Stomach smooth muscle (tissue), 2 donors: Measurements from ENCODE around the gene MAP1LC3A.

ENCODE experiments used
- H3K27ac ChIP-seq: one replicate; pipeline ENCODE4 v1.7.0; 2013; ENCODE audit warnings: mild to moderate bottlenecking, low read length, inconsistent platforms
- H3K27me3 ChIP-seq, 2 donors: one replicate each; pipeline ENCODE4 v1.7.0; 2013; ENCODE audit warnings: low read length in 2 of 2; ENCODE audit not compliant: insufficient read depth in 2 of 2, control insufficient read depth in 1 of 2
- H3K36me3 ChIP-seq, 2 donors: one replicate each; pipeline ENCODE4 v1.7.0; 2013; ENCODE audit warnings: low read length in 2 of 2; ENCODE audit not compliant: control insufficient read depth in 2 of 2, insufficient read depth in 2 of 2
- H3K4me1 ChIP-seq: one replicate; pipeline ENCODE4 v1.7.0; 2013; ENCODE audit warnings: low read length; ENCODE audit not compliant: control insufficient read depth, insufficient read depth
- H3K4me3 ChIP-seq, 2 donors: one replicate each; pipeline ENCODE4 v1.7.0; 2013; ENCODE audit warnings: low read length in 2 of 2
- H3K9ac ChIP-seq, 2 donors: one replicate each; pipeline ENCODE4 v1.7.0; 2013; ENCODE audit warnings: low read length in 2 of 2, mild to moderate bottlenecking in 1 of 2
- H3K9me3 ChIP-seq, 2 donors: one replicate each; pipeline ENCODE4 v1.7.0; 2013; ENCODE audit warnings: low read length in 2 of 2; ENCODE audit not compliant: control insufficient read depth in 2 of 2
- donor health status: healthy.
- donor health status: Pancreatic carcinoma.

Gene MAP1LC3A

GRCh38 chr20:34566978-34567891 is 8.7 kb downstream of the MAP1LC3A start:
- no peaks in the 10 kb centered on the region for H3K27me3 ChIP-seq
- H3K9me3 ChIP-seq = no peaks in the 10 kb centered on the region
- no peak overlapping the region for H3K4me3 ChIP-seq
- H3K9ac ChIP-seq = no peak overlapping the region
- peaks cover 3 to 14% of the 10 kb centered on the region in 2 donors for H3K36me3 ChIP-seq
- H3K27ac ChIP-seq = no peak overlapping the region
- no peaks in the 10 kb centered on the region for H3K4me1 ChIP-seq

GRCh38 chr20:34567892-34568865 is 9.7 kb downstream of the MAP1LC3A start:
- Histone ChIP-seq H3K4me3 (no peak overlapping the region), H3K9me3 (no peaks in the 10 kb centered on the region), H3K4me1 (no peaks in the 10 kb centered on the region), H3K27me3 (no peaks in the 10 kb centered on the region), H3K36me3 (peaks cover 3 to 15% of the 10 kb centered on the region in 2 donors), H3K9ac (no peak overlapping the region), H3K27ac (no peak overlapping the region)

DNA sequence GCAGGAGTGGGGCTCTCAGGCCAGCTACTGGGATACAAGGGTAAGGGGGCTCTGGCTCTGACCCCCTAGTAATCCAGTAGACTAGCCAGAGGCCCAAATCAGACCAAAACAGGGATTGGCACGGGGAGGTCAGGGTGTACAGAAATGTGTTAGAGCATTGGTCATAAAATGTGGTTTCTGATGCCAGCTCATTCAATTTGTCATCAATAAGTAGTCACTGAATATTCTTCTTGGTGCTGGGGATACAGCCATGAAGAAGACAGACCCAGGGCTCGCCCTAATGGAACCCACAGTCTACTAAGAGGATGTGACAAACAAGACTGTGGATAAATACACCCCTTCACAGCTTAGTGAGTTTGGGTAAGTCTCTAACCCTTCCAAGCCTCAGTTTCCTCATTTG is 11.1 kb downstream of the MAP1LC3A start:
- Histone ChIP-seq H3K4me1 (no peaks in the 10 kb centered on the region), H3K4me3 (no peak overlapping the region), H3K27me3 (no peaks in the 10 kb centered on the region), H3K9ac (no peak overlapping the region), H3K27ac (no peak overlapping the region), H3K9me3 (no peaks in the 10 kb centered on the region), H3K36me3 (peaks cover 3 to 27% of the 10 kb centered on the region in 2 donors)

GRCh38 chr20:34570859-34571306 is 12.4 kb downstream of the MAP1LC3A start:
- Histone ChIP-seq H3K9ac (no peak overlapping the region), H3K27me3 (no peaks in the 10 kb centered on the region), H3K4me1 (no peaks in the 10 kb centered on the region), H3K36me3 (peaks cover 8 to 34% of the 10 kb centered on the region in 2 donors), H3K4me3 (no peak overlapping the region), H3K9me3 (no peaks in the 10 kb centered on the region), H3K27ac (no peak overlapping the region)

GRCh38 chr20:34571753-34572152 is 13.2 kb downstream of the MAP1LC3A start:
- Histone ChIP-seq H3K9ac (no peak overlapping the region), H3K4me3 (no peak overlapping the region), H3K27ac (no peak overlapping the region), H3K9me3 (no peaks in the 10 kb centered on the region), H3K36me3 (peaks cover 8 to 34% of the 10 kb centered on the region in 2 donors), H3K27me3 (no peaks in the 10 kb centered on the region), H3K4me1 (no peaks in the 10 kb centered on the region)

GRCh38 chr20:34573541-34574300 is 15.2 kb downstream of the MAP1LC3A start:
- Histone ChIP-seq H3K9ac (no peak overlapping the region), H3K27me3 (no peaks in the 10 kb centered on the region), H3K36me3 (peaks cover 8 to 28% of the 10 kb centered on the region in 2 donors), H3K4me1 (peaks cover under 1% of the 10 kb centered on the region), H3K9me3 (no peaks in the 10 kb centered on the region), H3K4me3 (no peak overlapping the region), H3K27ac (no peak overlapping the region)

DNA sequence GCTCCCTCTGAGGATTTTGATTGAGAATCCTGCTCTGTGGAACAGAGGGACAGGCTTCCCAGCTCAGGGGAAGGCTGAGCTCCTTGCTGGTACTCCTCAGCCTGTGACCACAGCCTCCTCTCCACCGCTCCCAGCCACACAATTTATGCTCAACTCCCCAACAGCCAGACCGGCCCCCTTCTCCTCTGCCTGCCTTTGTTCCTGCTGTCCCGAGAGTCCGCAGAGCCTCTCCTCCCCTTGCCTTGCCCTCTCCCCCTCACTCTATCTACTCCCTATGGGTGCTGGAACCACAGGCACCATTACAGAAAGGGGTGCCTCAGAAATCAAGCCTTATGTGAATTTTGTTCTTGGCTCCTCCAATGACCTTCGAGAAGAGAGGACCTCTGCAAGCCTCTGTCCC is 15.9 kb downstream of the MAP1LC3A start:
- no peak overlapping the region for H3K9ac ChIP-seq
- H3K36me3 ChIP-seq = peaks cover 8 to 32% of the 10 kb centered on the region in 2 donors
- H3K27me3 ChIP-seq = no peaks in the 10 kb centered on the region

GRCh38 chr20:34574861-34575260 is 16.3 kb downstream of the MAP1LC3A start:
- Histone ChIP-seq H3K27me3 (no peaks in the 10 kb centered on the region), H3K9me3 (no peaks in the 10 kb centered on the region), H3K36me3 (peaks cover 8 to 32% of the 10 kb centered on the region in 2 donors), H3K4me3 (no peak overlapping the region), H3K27ac (no peak overlapping the region), H3K9ac (no peak overlapping the region), H3K4me1 (peaks cover 6% of the 10 kb centered on the region)

More for the DNA sequence above, 15.9 kb downstream of the MAP1LC3A start:
- Histone ChIP-seq H3K27ac (no peak overlapping the region), H3K4me1 (peaks cover 5% of the 10 kb centered on the region), H3K4me3 (no peak overlapping the region), H3K9me3 (no peaks in the 10 kb centered on the region)

- H3K4me3 ChIP-seq = no peak overlapping the region
- no peak overlapping the region for H3K27ac ChIP-seq
- peaks cover 11 to 34% of the 10 kb centered on the region in 2 donors for H3K36me3 ChIP-seq
- H3K9me3 ChIP-seq = no peaks in the 10 kb centered on the region
- no peaks in the 10 kb centered on the region for H3K27me3 ChIP-seq
- peaks cover 6% of the 10 kb centered on the region for H3K4me1 ChIP-seq
- no peak overlapping the region for H3K9ac ChIP-seq
Observed at GRCh38 chr20:34575271-34575670, 16.8 kb downstream of the MAP1LC3A start.

DNA sequence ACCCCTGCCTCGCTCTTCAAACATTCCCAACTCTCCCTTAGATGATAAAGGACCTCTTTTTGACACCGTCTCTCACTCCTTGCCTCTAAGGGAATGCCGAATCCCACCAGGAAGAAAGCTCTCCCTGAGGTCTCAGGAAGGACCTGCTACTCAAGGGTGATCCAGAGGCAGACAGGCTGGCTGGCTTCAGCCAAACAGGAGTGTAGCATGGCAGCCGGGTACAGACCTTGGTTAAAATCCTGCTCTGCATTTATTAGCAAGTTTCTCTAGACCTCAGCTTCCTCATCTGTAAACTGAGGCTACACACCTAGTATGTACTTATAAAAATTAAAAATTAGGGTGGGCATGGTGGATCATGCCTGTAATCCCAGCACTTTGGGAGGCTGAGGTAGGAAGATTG is 17.2 kb downstream of the MAP1LC3A start:
- no peaks in the 10 kb centered on the region for H3K27me3 ChIP-seq
- peaks cover 6% of the 10 kb centered on the region for H3K4me1 ChIP-seq
- H3K36me3 ChIP-seq = peaks cover 13 to 37% of the 10 kb centered on the region in 2 donors
- no peak overlapping the region for H3K27ac ChIP-seq
- no peak overlapping the region for H3K4me3 ChIP-seq
- no peak overlapping the region for H3K9ac ChIP-seq
- H3K9me3 ChIP-seq = no peaks in the 10 kb centered on the region
